Ishikawa (cell line): ENCODE data around the gene C1QC.

ENCODE experiments used
- CEBPB ChIP-seq: IDR thresholded peaks from 2 replicates; pipeline ENCODE4 v1.6.1; 2012
- CREB1 ChIP-seq: IDR thresholded peaks from 2 replicates; pipeline ENCODE4 v1.6.1; 2012; ENCODE audit warnings: low read depth
- EGR1 ChIP-seq: IDR thresholded peaks from 2 replicates; pipeline ENCODE4 v1.6.1; 2012
- EP300 ChIP-seq: IDR thresholded peaks from 2 replicates; pipeline ENCODE4 v1.6.1; 2012; ENCODE audit warnings: borderline replicate concordance
- FOXM1 ChIP-seq: IDR thresholded peaks from 2 replicates; pipeline ENCODE4 v1.6.1; 2012; ENCODE audit warnings: low read depth, borderline replicate concordance
- MAX ChIP-seq: IDR thresholded peaks from 2 replicates; pipeline ENCODE4 v1.6.1; 2012
- NFIC ChIP-seq: IDR thresholded peaks from 2 replicates; pipeline ENCODE4 v1.6.1; 2012
- RAD21 ChIP-seq: IDR thresholded peaks from 2 replicates; pipeline ENCODE4 v1.6.1; 2012; ENCODE audit warnings: low read depth
- REST ChIP-seq: IDR thresholded peaks from 2 replicates; pipeline ENCODE4 v1.6.1; 2012; ENCODE audit warnings: low read depth, mild to moderate bottlenecking
- TAF1 ChIP-seq: IDR thresholded peaks from 2 replicates; pipeline ENCODE4 v1.6.1; 2012; ENCODE audit warnings: low read depth, mild to moderate bottlenecking
- TCF12 ChIP-seq: IDR thresholded peaks from 2 replicates; pipeline ENCODE4 v1.6.1; 2012; ENCODE audit warnings: low read depth
- TEAD4 ChIP-seq: IDR thresholded peaks from 2 replicates; pipeline ENCODE4 v1.6.1; 2012
- USF1 ChIP-seq: IDR thresholded peaks from 2 replicates; pipeline ENCODE4 v1.6.1; 2012
- YY1 ChIP-seq: IDR thresholded peaks from 2 replicates; pipeline ENCODE4 v1.6.1; 2012; ENCODE audit warnings: low read depth
- ZBTB7A ChIP-seq: IDR thresholded peaks from 2 replicates; pipeline ENCODE4 v1.6.1; 2012; ENCODE audit warnings: low read depth

Gene C1QC

GRCh38 chr1:22618056-22618455 is 25.4 kb upstream of the C1QC start:
- no peak for TF ChIP-seq TAF1
- TF ChIP-seq RAD21 = no peak
- TF ChIP-seq EP300 = no peak
- no peak for TF ChIP-seq USF1
- TF ChIP-seq NFIC = no peak
- no peak for TF ChIP-seq EGR1
- TF ChIP-seq FOXM1 = no peak
- TF ChIP-seq TEAD4 = no peak
- TF ChIP-seq MAX = no peak
- TF ChIP-seq REST = no peak

GRCh38 chr1:22619252-22619651 is 24.2 kb upstream of the C1QC start:
- no peak for TF ChIP-seq USF1
- no peak for TF ChIP-seq NFIC
- TF ChIP-seq REST = no peak
- no peak for TF ChIP-seq CEBPB
- TF ChIP-seq FOXM1 = no peak
- TF ChIP-seq TCF12 = no peak
- no peak for TF ChIP-seq CREB1
- TF ChIP-seq RAD21 = no peak
- no peak for TF ChIP-seq ZBTB7A
- TF ChIP-seq EGR1 = no peak
- TF ChIP-seq EP300 = no peak
- no peak for TF ChIP-seq MAX
- no peak for TF ChIP-seq TEAD4
- no peak for TF ChIP-seq TAF1
- TF ChIP-seq YY1 = no peak

GRCh38 chr1:22619798-22620197 is 23.6 kb upstream of the C1QC start:
- TF ChIP-seq REST = no peak
- no peak for TF ChIP-seq USF1
- TF ChIP-seq CEBPB = no peak
- no peak for TF ChIP-seq NFIC
- TF ChIP-seq TCF12 = no peak
- TF ChIP-seq TAF1 = no peak
- TF ChIP-seq MAX = no peak
- no peak for TF ChIP-seq RAD21
- TF ChIP-seq ZBTB7A = no peak
- TF ChIP-seq EGR1 = no peak
- no peak for TF ChIP-seq YY1
- TF ChIP-seq EP300 = no peak
- TF ChIP-seq FOXM1 = no peak

- TF ChIP-seq EP300 (no peak), YY1 (no peak), RAD21 (no peak)
Measured at GRCh38 chr1:22621761-22622160, 21.7 kb upstream of the C1QC start.
